ENCODE results near the gene TMPRSS15. TPM values are rescaled to one million over a fixed set of nuclear protein-coding genes. Genes with fewer than 3 reads are reported as not detected.
"Not testable (repeated sequence)": the region's sequence is repeated elsewhere in the genome, so short reads cannot be mapped to it uniquely, and the experiment has no call there.

The TMPRSS15 gene
- polyA plus RNA-seq, 4 donors, result 27.0 to 98.9 (median 56.6) TPM; not detected in 1

GRCh38 chr21:18411565-18411964, 8.0 kb upstream of the TMPRSS15 start:
- Histone ChIP-seq H3K4me3 (ENCODE audit: low read depth in 1 of 3, low read length in 3 of 3) (no peak overlapping the region), H3K27ac (ENCODE audit: low read depth in 1 of 3, low read length in 2 of 3) (peak overlapping the region in 2 of 3 donors; percentile 31 to 48), H3K4me1 (ENCODE audit: control insufficient read depth in 3 of 3, insufficient read depth in 2 of 3, low read depth in 1 of 3, low read length in 2 of 3) (no peaks in the 10 kb centered on the region), H3K27me3 (ENCODE audit: control insufficient read depth in 3 of 3, insufficient read depth in 3 of 3, low read length in 3 of 3) (no peaks in the 10 kb centered on the region), H3K36me3 (ENCODE audit: control insufficient read depth in 3 of 3, insufficient read depth in 2 of 3, low read depth in 1 of 3, low read length in 3 of 3) (no peaks in the 10 kb centered on the region), H3K9me3 (ENCODE audit: control insufficient read depth in 2 of 2, insufficient read depth in 1 of 2, low read depth in 1 of 2, low read length in 1 of 2) (no peaks in the 10 kb centered on the region)
- FAIRE-seq (no peak), DNase-seq (peak in 1 of 2 donors; percentile 41)
- 3 to 31% (median 18%) methylated on average over 5 of the region's 5 CpGs for WGBS, 3 donors

DNA sequence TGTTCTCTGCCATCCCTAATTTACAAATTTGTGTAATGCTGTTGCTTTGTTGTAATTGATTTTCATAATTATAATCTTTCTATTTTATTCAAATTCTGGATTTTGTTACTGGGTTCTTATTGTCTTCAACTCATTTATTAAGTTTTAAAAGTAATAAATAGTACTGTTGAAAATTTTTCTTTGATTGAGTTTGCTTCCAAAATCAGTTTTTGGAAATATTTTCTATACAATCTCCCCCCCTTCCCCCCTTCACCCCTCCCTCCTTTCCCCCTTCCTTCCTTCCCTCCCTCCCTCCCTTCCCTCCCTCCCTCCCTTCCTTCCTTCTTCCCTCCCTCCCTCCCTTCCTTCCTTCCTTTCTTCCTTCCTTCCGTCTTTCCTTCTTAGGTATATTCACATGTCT, 6.0 kb upstream of the TMPRSS15 start:
- H3K36me3 ChIP-seq (ENCODE audit: control insufficient read depth in 3 of 3, insufficient read depth in 2 of 3, low read depth in 1 of 3, low read length in 3 of 3), result no peaks in the 10 kb centered on the region
- DNase-seq (no peak), FAIRE-seq (no peak)
- H3K9me3 ChIP-seq (ENCODE audit: control insufficient read depth in 2 of 2, insufficient read depth in 1 of 2, low read depth in 1 of 2, low read length in 1 of 2), result no peaks in the 10 kb centered on the region
- no peaks in the 10 kb centered on the region for H3K4me1 ChIP-seq (ENCODE audit: control insufficient read depth in 3 of 3, insufficient read depth in 2 of 3, low read depth in 1 of 3, low read length in 2 of 3)
- H3K27ac ChIP-seq (ENCODE audit: low read depth in 1 of 3, low read length in 2 of 3), result no peak overlapping the region
- H3K4me3 ChIP-seq (ENCODE audit: low read depth in 1 of 3, low read length in 3 of 3), result no peak overlapping the region
- 85 to 100% methylated on average over 1 of the region's 1 CpG; no CpG with 5 or more reads in 1 of the 3 donors for WGBS, 3 donors
- no peaks in the 10 kb centered on the region for H3K27me3 ChIP-seq (ENCODE audit: control insufficient read depth in 3 of 3, insufficient read depth in 3 of 3, low read length in 3 of 3)

DNA sequence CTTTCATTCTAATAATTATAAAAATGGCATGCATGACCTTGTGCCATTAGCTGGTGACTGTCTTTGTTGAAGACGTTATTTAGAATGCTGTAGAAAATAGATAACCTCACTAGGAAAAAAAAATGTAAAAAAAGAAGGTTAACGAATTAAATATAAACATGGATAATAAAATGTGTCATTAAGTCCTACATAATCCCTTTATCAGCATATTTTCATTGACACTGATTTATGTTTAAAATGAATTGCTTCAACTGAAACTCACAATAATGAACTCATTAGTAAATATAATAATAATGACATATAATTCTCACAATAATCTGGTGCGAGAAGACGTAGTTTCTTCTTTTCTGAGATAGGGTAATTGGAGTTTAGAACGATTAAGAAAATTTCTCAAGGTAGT, 4.7 kb downstream of the TMPRSS15 start:
- Histone ChIP-seq H3K4me1 (ENCODE audit: control insufficient read depth in 3 of 3, insufficient read depth in 2 of 3, low read depth in 1 of 3, low read length in 2 of 3) (no peaks in the 10 kb centered on the region), H3K27ac (ENCODE audit: low read depth in 1 of 3, low read length in 2 of 3) (no peak overlapping the region), H3K9me3 (ENCODE audit: control insufficient read depth in 2 of 2, insufficient read depth in 1 of 2, low read depth in 1 of 2, low read length in 1 of 2) (peaks cover 0 to 2% of the 10 kb centered on the region in 2 donors), H3K36me3 (ENCODE audit: control insufficient read depth in 3 of 3, insufficient read depth in 2 of 3, low read depth in 1 of 3, low read length in 3 of 3) (no peaks in the 10 kb centered on the region), H3K27me3 (ENCODE audit: control insufficient read depth in 3 of 3, insufficient read depth in 3 of 3, low read length in 3 of 3) (no peaks in the 10 kb centered on the region), H3K4me3 (ENCODE audit: low read depth in 1 of 3, low read length in 3 of 3) (no peak overlapping the region)
- DNase-seq (no peak), FAIRE-seq (peak; percentile 53)
- 33 to 71% (median 46%) methylated on average over 5 of the region's 5 CpGs for WGBS, 3 donors

DNA sequence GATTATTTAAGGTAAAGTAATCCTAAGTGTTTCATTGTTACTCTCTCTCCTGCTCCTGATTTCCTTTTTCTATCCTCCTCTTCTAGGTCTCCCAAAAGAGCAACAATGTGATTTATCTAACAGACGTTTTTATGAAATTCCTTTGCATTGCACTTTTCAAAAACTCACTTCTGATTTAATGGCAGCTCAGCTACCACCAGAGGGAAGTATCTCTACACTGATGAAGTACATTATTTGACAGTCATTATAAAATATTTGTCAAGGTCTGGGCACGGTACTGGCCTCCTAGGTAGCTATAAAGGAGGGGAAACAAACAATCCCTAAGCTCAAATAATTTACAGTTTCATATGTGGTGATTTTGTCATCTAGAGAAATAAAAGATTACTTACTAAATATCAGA, 15.6 kb downstream of the TMPRSS15 start:
- Histone ChIP-seq H3K27ac (ENCODE audit: low read depth in 1 of 3, low read length in 2 of 3) (no peak overlapping the region), H3K9me3 (ENCODE audit: control insufficient read depth in 2 of 2, insufficient read depth in 1 of 2, low read depth in 1 of 2, low read length in 1 of 2) (peaks cover 1 to 9% of the 10 kb centered on the region in 2 donors), H3K4me1 (ENCODE audit: control insufficient read depth in 3 of 3, insufficient read depth in 2 of 3, low read depth in 1 of 3, low read length in 2 of 3) (no peaks in the 10 kb centered on the region), H3K4me3 (ENCODE audit: low read depth in 1 of 3, low read length in 3 of 3) (no peak overlapping the region), H3K27me3 (ENCODE audit: control insufficient read depth in 3 of 3, insufficient read depth in 3 of 3, low read length in 3 of 3) (no peaks in the 10 kb centered on the region), H3K36me3 (ENCODE audit: control insufficient read depth in 3 of 3, insufficient read depth in 2 of 3, low read depth in 1 of 3, low read length in 3 of 3) (peaks cover 0 to 9% (median 0%) of the 10 kb centered on the region in 3 donors)
- WGBS, 3 donors, result 3 to 18% (median 14%) methylated on average over 2 of the region's 2 CpGs
- peak in 1 of 2 donors; percentile 23 for DNase-seq
- no peak for FAIRE-seq

GRCh38 chr21:18384771-18385170, 18.8 kb downstream of the TMPRSS15 start:
- Histone ChIP-seq H3K27me3 (ENCODE audit: control insufficient read depth in 3 of 3, insufficient read depth in 3 of 3, low read length in 3 of 3) (no peaks in the 10 kb centered on the region), H3K27ac (ENCODE audit: low read depth in 1 of 3, low read length in 2 of 3) (no peak overlapping the region), H3K4me3 (ENCODE audit: low read depth in 1 of 3, low read length in 3 of 3) (no peak overlapping the region), H3K4me1 (ENCODE audit: control insufficient read depth in 3 of 3, insufficient read depth in 2 of 3, low read depth in 1 of 3, low read length in 2 of 3) (no peaks in the 10 kb centered on the region), H3K36me3 (ENCODE audit: control insufficient read depth in 3 of 3, insufficient read depth in 2 of 3, low read depth in 1 of 3, low read length in 3 of 3) (peaks cover 0 to 1% (median 0%) of the 10 kb centered on the region in 3 donors), H3K9me3 (ENCODE audit: control insufficient read depth in 2 of 2, insufficient read depth in 1 of 2, low read depth in 1 of 2, low read length in 1 of 2) (no peaks in the 10 kb centered on the region)
- WGBS, 3 donors, result 0 to 11% (median 6%) methylated on average over 1 of the region's 1 CpG
- FAIRE-seq (peak; percentile 82), DNase-seq (peak; percentile 21 to 53)

DNA sequence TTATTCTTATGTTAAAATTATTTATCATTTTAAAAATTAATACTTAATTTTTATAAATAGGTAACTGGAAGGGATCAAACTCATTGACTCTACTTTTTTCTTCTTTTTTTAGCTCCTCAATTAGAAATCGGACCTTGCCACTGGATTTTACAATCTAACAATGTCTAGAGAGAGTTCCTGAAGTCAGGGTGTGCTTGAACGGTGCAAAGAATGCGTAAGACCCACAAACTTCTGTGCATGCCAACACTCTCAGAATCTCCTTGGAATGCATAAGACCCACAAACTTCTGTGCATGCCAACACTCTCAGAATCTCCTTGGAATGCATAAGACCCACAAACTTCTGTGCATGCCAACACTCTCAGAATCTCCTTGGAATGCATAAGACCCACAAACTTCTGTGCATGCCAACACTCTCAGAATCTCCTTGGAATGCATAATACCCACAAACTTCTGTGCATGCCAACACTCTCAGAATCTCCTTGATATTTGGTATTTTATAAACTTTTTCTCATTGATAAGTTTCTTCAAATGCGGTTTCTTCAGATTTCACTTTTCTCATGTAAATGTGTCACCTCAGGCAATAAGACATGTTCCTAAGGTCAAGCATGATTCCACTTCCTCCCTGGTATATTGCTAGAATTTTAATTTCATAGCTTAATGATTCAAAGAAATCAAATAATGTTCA, 20.5 kb downstream of the TMPRSS15 start:
- H3K36me3 ChIP-seq (ENCODE audit: control insufficient read depth in 3 of 3, insufficient read depth in 2 of 3, low read depth in 1 of 3, low read length in 3 of 3); H3K4me3 ChIP-seq (ENCODE audit: low read depth in 1 of 3, low read length in 3 of 3); DNase-seq; H3K27me3 ChIP-seq (ENCODE audit: control insufficient read depth in 3 of 3, insufficient read depth in 3 of 3, low read length in 3 of 3); H3K9me3 ChIP-seq (ENCODE audit: control insufficient read depth in 2 of 2, insufficient read depth in 1 of 2, low read depth in 1 of 2, low read length in 1 of 2); H3K4me1 ChIP-seq (ENCODE audit: control insufficient read depth in 3 of 3, insufficient read depth in 2 of 3, low read depth in 1 of 3, low read length in 2 of 3); H3K27ac ChIP-seq (ENCODE audit: low read depth in 1 of 3, low read length in 2 of 3): not testable (repeated sequence)
- 82 to 89% (median 86%) methylated on average over 4 of the region's 4 CpGs for WGBS, 3 donors
- peak; percentile 49 for FAIRE-seq

DNA sequence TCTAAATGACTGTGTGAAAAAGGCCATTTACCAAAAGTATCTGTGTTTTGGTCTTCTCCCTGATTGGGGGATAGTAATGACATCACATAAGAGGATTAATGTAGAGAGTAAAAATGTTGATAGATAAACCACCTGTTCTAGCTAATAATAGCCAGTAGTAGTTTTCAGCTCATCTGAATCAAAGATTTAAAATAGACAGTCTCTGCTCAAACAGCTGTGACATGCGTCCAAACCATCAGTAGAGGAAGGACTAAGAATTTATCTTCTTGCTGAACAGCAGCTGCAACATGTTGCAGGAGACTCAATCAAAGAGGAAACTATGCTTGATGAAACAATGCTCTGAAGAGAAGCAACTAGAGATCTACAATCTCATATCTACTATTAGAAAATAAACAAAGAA, 21.4 kb downstream of the TMPRSS15 start:
- H3K27ac ChIP-seq (ENCODE audit: low read depth in 1 of 3, low read length in 2 of 3), result no peak overlapping the region
- WGBS, 3 donors, result 0% methylated on average over 1 of the region's 1 CpG
- no peaks in the 10 kb centered on the region for H3K9me3 ChIP-seq (ENCODE audit: control insufficient read depth in 2 of 2, insufficient read depth in 1 of 2, low read depth in 1 of 2, low read length in 1 of 2)
- no peak for DNase-seq
- no peak for FAIRE-seq
- H3K4me3 ChIP-seq (ENCODE audit: low read depth in 1 of 3, low read length in 3 of 3), result no peak overlapping the region
- no peaks in the 10 kb centered on the region for H3K4me1 ChIP-seq (ENCODE audit: control insufficient read depth in 3 of 3, insufficient read depth in 2 of 3, low read depth in 1 of 3, low read length in 2 of 3)
- no peaks in the 10 kb centered on the region for H3K27me3 ChIP-seq (ENCODE audit: control insufficient read depth in 3 of 3, insufficient read depth in 3 of 3, low read length in 3 of 3)
- H3K36me3 ChIP-seq (ENCODE audit: control insufficient read depth in 3 of 3, insufficient read depth in 2 of 3, low read depth in 1 of 3, low read length in 3 of 3), result peaks cover 0 to 1% (median 0%) of the 10 kb centered on the region in 3 donors

DNA sequence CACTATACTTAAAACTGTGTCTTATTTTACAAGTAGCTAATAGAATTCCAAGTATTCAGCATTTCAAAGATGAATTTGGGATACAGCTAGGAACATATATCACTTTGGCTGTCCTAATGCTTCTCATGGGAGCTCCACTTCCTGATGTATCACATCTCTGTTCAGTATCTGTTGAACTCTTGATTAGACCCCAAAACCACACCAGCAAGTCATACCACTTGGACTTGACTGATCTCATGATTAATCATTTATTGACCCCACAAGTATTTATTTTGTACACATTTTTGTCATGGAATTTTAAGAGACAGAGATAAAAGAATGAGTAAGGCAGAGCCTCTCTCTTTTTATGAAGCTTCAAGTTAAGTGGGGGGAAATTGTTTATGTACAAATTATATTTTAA, 30.0 kb downstream of the TMPRSS15 start:
- Histone ChIP-seq H3K4me3 (ENCODE audit: low read depth in 1 of 3, low read length in 3 of 3) (no peak overlapping the region), H3K4me1 (ENCODE audit: control insufficient read depth in 3 of 3, insufficient read depth in 2 of 3, low read depth in 1 of 3, low read length in 2 of 3) (no peaks in the 10 kb centered on the region), H3K27ac (ENCODE audit: low read depth in 1 of 3, low read length in 2 of 3) (no peak overlapping the region), H3K9me3 (ENCODE audit: control insufficient read depth in 2 of 2, insufficient read depth in 1 of 2, low read depth in 1 of 2, low read length in 1 of 2) (no peaks in the 10 kb centered on the region), H3K36me3 (ENCODE audit: control insufficient read depth in 3 of 3, insufficient read depth in 2 of 3, low read depth in 1 of 3, low read length in 3 of 3) (peaks cover 0 to 7% (median 0%) of the 10 kb centered on the region in 3 donors), H3K27me3 (ENCODE audit: control insufficient read depth in 3 of 3, insufficient read depth in 3 of 3, low read length in 3 of 3) (no peaks in the 10 kb centered on the region)
- DNase-seq (no peak), FAIRE-seq (no peak)

GRCh38 chr21:18370301-18370700, 33.3 kb downstream of the TMPRSS15 start:
- H3K4me1 ChIP-seq (ENCODE audit: control insufficient read depth in 3 of 3, insufficient read depth in 2 of 3, low read depth in 1 of 3, low read length in 2 of 3), result no peaks in the 10 kb centered on the region
- H3K36me3 ChIP-seq (ENCODE audit: control insufficient read depth in 3 of 3, insufficient read depth in 2 of 3, low read depth in 1 of 3, low read length in 3 of 3), result peaks cover 0 to 3% (median 0%) of the 10 kb centered on the region in 3 donors
- no peaks in the 10 kb centered on the region for H3K9me3 ChIP-seq (ENCODE audit: control insufficient read depth in 2 of 2, insufficient read depth in 1 of 2, low read depth in 1 of 2, low read length in 1 of 2)
- WGBS, 3 donors, result 80 to 93% (median 91%) methylated on average over 1 of the region's 1 CpG
- DNase-seq (no peak), FAIRE-seq (no peak)
- no peak overlapping the region for H3K27ac ChIP-seq (ENCODE audit: low read depth in 1 of 3, low read length in 2 of 3)
- no peaks in the 10 kb centered on the region for H3K27me3 ChIP-seq (ENCODE audit: control insufficient read depth in 3 of 3, insufficient read depth in 3 of 3, low read length in 3 of 3)
- no peak overlapping the region for H3K4me3 ChIP-seq (ENCODE audit: low read depth in 1 of 3, low read length in 3 of 3)

Measured in small intestine (tissue), 7 donors.